Esophagus muscularis mucosa (tissue), 3 donors: ENCODE data around the gene TMEFF2.

Source experiments
- EP300 ChIP-seq: sonication (generic); formaldehyde crosslinking; IDR thresholded peaks from one replicate; pipeline ENCODE4 v1.6.1; 2017; ENCODE audit warnings: antibody characterized with exemption
- TF ChIP-seq, protein P1 (sequence below), 3 experiments: fragments of 200-600 bp in 2 of 3; fragments of 450-650 bp in 1 of 3; sonication (generic) in 2 of 3; IDR thresholded peaks; one replicate each; pipeline ENCODE4 v1.5.1; 2017 to 2019; ENCODE audit warnings: antibody characterized with exemption in 3 of 3, mild to moderate bottlenecking in 2 of 3, moderate library complexity in 1 of 3

DNA sequence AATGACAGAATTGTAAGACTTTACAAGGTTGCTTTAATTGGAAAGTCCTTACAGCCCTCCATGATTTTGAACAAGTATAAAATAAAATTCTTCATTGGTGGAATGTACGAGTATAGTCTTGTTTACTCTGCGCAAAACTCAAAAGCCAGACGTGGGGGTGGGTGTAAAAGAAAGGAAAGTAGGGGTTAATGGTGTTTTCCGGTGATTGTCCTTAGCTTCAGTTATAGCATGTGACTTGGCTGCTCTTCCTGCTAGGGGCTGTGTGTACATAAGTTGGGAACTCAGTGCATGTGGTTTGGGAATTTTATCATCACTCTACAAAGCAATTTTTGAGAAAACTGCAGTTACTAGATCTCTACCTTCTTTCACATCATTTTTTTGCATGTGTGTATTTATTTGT is 265.4 kb downstream of the TMEFF2 start:
- TF ChIP-seq, protein P1, sequence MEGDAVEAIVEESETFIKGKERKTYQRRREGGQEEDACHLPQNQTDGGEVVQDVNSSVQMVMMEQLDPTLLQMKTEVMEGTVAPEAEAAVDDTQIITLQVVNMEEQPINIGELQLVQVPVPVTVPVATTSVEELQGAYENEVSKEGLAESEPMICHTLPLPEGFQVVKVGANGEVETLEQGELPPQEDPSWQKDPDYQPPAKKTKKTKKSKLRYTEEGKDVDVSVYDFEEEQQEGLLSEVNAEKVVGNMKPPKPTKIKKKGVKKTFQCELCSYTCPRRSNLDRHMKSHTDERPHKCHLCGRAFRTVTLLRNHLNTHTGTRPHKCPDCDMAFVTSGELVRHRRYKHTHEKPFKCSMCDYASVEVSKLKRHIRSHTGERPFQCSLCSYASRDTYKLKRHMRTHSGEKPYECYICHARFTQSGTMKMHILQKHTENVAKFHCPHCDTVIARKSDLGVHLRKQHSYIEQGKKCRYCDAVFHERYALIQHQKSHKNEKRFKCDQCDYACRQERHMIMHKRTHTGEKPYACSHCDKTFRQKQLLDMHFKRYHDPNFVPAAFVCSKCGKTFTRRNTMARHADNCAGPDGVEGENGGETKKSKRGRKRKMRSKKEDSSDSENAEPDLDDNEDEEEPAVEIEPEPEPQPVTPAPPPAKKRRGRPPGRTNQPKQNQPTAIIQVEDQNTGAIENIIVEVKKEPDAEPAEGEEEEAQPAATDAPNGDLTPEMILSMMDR (IDR thresholded peaks at IDR 0.05) = no peak
- TF ChIP-seq EP300 = no peak
